ENCODE measurements around the gene AKIRIN1.

DNA sequence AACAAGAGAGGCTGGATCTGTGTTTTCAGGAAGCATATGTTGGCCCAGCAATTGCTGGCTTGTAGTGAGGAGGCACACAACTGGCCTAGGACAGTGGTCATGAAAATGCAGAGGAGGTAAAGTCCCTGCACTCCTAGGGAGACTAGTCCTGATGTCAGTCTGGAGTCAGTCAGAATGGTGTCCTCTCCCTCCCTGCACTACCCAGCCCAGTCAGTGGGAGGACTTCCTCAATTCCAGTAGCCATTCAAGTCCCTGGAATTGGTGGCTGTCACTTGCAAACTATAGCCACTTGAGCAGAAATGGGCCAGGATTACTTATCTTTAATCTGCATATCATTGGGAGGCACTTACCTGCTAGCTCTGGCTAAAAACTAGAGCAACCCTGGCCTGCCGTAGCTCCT, 53.7 kb downstream of the AKIRIN1 start:
- TF ChIP-seq, protein P1, sequence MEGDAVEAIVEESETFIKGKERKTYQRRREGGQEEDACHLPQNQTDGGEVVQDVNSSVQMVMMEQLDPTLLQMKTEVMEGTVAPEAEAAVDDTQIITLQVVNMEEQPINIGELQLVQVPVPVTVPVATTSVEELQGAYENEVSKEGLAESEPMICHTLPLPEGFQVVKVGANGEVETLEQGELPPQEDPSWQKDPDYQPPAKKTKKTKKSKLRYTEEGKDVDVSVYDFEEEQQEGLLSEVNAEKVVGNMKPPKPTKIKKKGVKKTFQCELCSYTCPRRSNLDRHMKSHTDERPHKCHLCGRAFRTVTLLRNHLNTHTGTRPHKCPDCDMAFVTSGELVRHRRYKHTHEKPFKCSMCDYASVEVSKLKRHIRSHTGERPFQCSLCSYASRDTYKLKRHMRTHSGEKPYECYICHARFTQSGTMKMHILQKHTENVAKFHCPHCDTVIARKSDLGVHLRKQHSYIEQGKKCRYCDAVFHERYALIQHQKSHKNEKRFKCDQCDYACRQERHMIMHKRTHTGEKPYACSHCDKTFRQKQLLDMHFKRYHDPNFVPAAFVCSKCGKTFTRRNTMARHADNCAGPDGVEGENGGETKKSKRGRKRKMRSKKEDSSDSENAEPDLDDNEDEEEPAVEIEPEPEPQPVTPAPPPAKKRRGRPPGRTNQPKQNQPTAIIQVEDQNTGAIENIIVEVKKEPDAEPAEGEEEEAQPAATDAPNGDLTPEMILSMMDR (conservative IDR thresholded peaks at IDR 0.05 in 1 of 2, IDR thresholded peaks at IDR 0.05 in 1 of 2; ENCODE audit: extremely low read depth in 1 of 2, insufficient read depth in 1 of 2, low read depth in 1 of 2, low read length in 2 of 2): no peak
- TF ChIP-seq EZH2 (IDR thresholded peaks at IDR 0.05; ENCODE audit: borderline replicate concordance, low read length): no peak
